ENCODE results near the gene MUC12.

DNA sequence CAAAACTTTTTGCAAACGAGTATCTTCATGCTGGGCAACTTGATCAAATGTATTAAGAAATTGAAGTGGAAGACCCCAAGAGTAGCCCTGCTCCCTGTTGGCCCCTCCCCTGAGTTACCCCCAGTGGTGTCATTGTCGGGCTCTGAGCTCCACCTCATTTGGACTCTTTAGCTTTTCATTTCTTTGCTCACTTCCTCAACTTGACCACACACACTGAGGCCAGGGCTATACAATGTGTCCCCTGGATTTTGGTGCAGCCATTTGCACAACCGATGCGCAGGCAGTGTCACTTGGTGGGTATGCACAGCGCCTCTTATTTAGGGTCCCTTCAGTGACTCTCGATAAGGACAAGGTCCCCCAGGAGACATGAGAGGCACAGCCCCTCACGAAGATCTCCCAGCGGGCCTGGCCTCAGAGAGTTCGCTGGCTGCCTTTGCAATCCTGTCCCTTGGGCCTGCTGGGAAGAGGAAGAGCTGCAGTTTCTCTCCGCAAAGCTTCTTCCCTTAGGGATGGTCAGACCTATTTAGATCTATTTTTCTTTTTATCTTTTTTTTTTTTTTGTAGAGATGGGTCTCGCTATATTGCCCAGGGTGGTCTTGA is 22.5 kb upstream of the MUC12 start:
- TF ChIP-seq, protein P1, sequence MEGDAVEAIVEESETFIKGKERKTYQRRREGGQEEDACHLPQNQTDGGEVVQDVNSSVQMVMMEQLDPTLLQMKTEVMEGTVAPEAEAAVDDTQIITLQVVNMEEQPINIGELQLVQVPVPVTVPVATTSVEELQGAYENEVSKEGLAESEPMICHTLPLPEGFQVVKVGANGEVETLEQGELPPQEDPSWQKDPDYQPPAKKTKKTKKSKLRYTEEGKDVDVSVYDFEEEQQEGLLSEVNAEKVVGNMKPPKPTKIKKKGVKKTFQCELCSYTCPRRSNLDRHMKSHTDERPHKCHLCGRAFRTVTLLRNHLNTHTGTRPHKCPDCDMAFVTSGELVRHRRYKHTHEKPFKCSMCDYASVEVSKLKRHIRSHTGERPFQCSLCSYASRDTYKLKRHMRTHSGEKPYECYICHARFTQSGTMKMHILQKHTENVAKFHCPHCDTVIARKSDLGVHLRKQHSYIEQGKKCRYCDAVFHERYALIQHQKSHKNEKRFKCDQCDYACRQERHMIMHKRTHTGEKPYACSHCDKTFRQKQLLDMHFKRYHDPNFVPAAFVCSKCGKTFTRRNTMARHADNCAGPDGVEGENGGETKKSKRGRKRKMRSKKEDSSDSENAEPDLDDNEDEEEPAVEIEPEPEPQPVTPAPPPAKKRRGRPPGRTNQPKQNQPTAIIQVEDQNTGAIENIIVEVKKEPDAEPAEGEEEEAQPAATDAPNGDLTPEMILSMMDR (IDR thresholded peaks at IDR 0.05), result no peak
- TF ChIP-seq POLR2A (IDR thresholded peaks at IDR 0.05), result no peak

All from heart left ventricle (tissue), 13 donors.